Stimulated activated CD8-positive, alpha-beta memory T cell treated with anti-CD3 and anti-CD28 coated beads, Interleukin-15, amount 100 ng/mL, for 1 hour (primary cell): ENCODE measurements around the gene PRDX5.

Experiments
- DNase-seq: peaks from one replicate; pipeline ENCODE4 v3.0.0-alpha.2; 2020; ENCODE audit warnings: low read depth

The PRDX5 gene

GRCh38 chr11:64362339-64362738 lies 44.4 kb downstream of the PRDX5 start:
- DNase-seq, result no peak

- no peak for DNase-seq
Observed at GRCh38 chr11:64364435-64364834, 46.5 kb downstream of the PRDX5 start.

GRCh38 chr11:64364911-64365310 lies 47.0 kb downstream of the PRDX5 start:
- no peak for DNase-seq

GRCh38 chr11:64366751-64367150 lies 48.8 kb downstream of the PRDX5 start:
- DNase-seq, result no peak

- no peak for DNase-seq
Observed at GRCh38 chr11:64367931-64368672, 50.2 kb downstream of the PRDX5 start.

- DNase-seq, result no peak
Observed at GRCh38 chr11:64368673-64369074, 50.8 kb downstream of the PRDX5 start.

GRCh38 chr11:64369440-64370421 lies 51.8 kb downstream of the PRDX5 start:
- DNase-seq, result no peak

GRCh38 chr11:64371201-64371600 lies 53.3 kb downstream of the PRDX5 start:
- DNase-seq, result no peak
